HG03103 (cell line): Measurements from ENCODE around the gene PDE8A.

Experiments used
- ATAC-seq: cut with Tn5 transposase; IDR thresholded peaks from one replicate; pipeline ENCODE4 v1.9.1; 2021; ENCODE audit warnings: low read depth; ENCODE audit not compliant: unreplicated experiment

The PDE8A gene

GRCh38 chr15:84981711-84982300 is at the start of gene PDE8A:
PDE8A (plus strand) TSS chr15:84981856; CDS start chr15:84982163, 307 bp downstream.
- peak; percentile 11 for ATAC-seq

- no peak for ATAC-seq
These were observed 46.5 kb upstream of the PDE8A start for GRCh38 chr15:84934942-84935729.

GRCh38 chr15:84937144-84937543 is 44.5 kb upstream of the PDE8A start:
- no peak for ATAC-seq

- ATAC-seq: no peak
These were observed 42.9 kb upstream of the PDE8A start for GRCh38 chr15:84938726-84939125.

- no peak for ATAC-seq
These were observed 41.3 kb upstream of the PDE8A start for GRCh38 chr15:84940399-84940798.

GRCh38 chr15:84942456-84942855 is 39.2 kb upstream of the PDE8A start:
- ATAC-seq: no peak

- no peak for ATAC-seq
These were observed 37.3 kb upstream of the PDE8A start for GRCh38 chr15:84944311-84944710.

- ATAC-seq: no peak
These were observed 36.8 kb upstream of the PDE8A start for GRCh38 chr15:84944861-84945260.

- ATAC-seq: no peak
These were observed 34.7 kb upstream of the PDE8A start for GRCh38 chr15:84946772-84947489.

GRCh38 chr15:84947947-84948830 is 33.5 kb upstream of the PDE8A start:
- ATAC-seq: no peak

- no peak for ATAC-seq
These were observed 32.6 kb upstream of the PDE8A start for GRCh38 chr15:84949043-84949442.

GRCh38 chr15:84949845-84950569 is 31.6 kb upstream of the PDE8A start:
- ATAC-seq: no peak

- no peak for ATAC-seq
These were observed 31.0 kb upstream of the PDE8A start for GRCh38 chr15:84950570-84951111.

GRCh38 chr15:84951736-84952135 is 29.9 kb upstream of the PDE8A start:
- ATAC-seq: no peak

GRCh38 chr15:84953136-84953535 is 28.5 kb upstream of the PDE8A start:
- ATAC-seq: no peak

- ATAC-seq: no peak
These were observed 27.9 kb upstream of the PDE8A start for GRCh38 chr15:84953726-84954125.

GRCh38 chr15:84955089-84955848 is 26.4 kb upstream of the PDE8A start:
- no peak for ATAC-seq

GRCh38 chr15:84956199-84956598 is 25.5 kb upstream of the PDE8A start:
- no peak for ATAC-seq
